HG03097 (cell line): ENCODE results near the gene STK38L.

Source experiments
- ATAC-seq: cut with Tn5 transposase; IDR thresholded peaks from one replicate; pipeline ENCODE4 v1.9.1; 2021; ENCODE audit not compliant: unreplicated experiment, low FRiP score

The STK38L gene

GRCh38 chr12:27340971-27341370 lies 96.9 kb downstream of the STK38L start:
- no peak for ATAC-seq

DNA sequence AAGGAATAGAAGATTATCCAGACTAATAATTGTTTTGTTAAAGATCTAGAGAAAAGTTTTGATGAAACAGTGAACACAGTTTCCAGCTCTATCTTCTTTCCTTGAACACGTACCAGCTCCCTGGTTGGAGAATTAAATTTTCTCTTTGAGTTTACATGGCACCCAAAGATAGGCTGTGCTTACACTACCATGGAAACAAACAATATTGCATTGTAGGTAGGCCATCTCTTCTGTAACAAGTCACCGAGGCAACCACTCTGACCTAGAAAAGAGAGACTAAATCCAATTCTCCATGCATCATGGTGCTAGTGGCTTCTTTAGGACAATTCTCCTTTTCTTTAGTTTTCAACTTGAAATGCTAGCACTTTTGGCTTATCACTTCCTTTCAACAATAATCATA lies 98.5 kb downstream of the STK38L start:
- ATAC-seq: no peak

- no peak for ATAC-seq
These were observed 99.3 kb downstream of the STK38L start for GRCh38 chr12:27343255-27344000.

- no peak for ATAC-seq
These were observed 100.2 kb downstream of the STK38L start for GRCh38 chr12:27344246-27344645.

GRCh38 chr12:27344760-27345159 lies 100.7 kb downstream of the STK38L start:
- ATAC-seq: no peak

GRCh38 chr12:27345376-27345775 lies 101.3 kb downstream of the STK38L start:
- no peak for ATAC-seq

DNA sequence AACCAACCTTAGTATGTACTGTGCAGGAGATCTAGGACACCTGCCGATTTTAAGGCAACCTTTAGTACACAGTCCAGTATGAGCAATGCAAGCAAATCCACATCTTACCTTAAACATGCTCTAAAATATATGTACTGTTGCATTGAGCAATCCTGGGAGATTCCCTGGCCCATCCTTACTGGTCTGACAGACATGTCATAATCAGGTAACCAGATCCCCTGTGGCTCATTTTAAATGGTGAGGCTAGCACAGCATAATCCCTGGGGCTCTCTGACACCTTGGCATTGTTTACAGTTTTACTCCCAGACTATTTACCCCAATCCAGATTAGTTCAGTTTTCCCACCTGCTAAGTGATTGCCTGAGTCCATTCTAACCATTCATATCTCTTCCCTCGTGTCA lies 103.7 kb downstream of the STK38L start:
- ATAC-seq: no peak

DNA sequence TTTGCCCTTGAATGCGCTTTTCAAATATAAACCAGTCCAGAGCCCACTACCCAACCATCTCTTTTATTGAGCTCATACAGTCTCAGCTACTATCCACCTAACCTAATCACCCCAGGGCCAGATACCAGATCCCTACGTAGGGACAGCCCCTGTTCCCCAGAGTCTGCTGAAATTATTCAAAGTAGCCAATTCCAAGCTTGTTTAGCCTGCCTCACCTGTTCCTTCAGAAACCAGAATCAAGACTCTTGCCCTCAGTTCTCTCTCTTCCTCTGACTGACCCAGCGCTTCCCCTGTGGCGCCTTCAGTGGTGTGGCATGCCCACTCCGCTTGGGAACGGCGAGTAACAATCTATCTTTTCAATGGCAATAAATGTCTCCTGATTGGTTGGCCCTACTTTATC lies 107.4 kb downstream of the STK38L start:
- no peak for ATAC-seq

GRCh38 chr12:27355486-27355885 lies 111.4 kb downstream of the STK38L start:
- ATAC-seq: no peak

DNA sequence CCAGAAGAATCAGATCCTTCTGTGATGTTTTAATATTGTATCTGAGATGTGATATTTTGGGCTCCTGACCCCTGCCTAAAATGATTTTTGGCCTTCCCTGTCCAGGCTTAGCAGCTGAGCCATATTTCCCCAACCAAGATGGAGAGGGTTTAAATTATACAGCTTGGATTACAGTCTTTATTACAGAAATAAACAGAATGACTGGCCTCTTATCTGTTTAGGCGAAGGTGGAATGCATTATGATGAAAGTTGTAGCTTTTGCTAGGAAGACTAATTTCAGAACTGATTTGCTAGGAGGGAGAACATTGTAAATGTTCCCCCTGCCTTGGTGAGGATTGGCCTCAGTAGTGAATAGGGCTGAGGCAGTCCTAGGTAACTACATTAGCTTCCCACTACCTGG lies 111.9 kb downstream of the STK38L start:
- no peak for ATAC-seq

DNA sequence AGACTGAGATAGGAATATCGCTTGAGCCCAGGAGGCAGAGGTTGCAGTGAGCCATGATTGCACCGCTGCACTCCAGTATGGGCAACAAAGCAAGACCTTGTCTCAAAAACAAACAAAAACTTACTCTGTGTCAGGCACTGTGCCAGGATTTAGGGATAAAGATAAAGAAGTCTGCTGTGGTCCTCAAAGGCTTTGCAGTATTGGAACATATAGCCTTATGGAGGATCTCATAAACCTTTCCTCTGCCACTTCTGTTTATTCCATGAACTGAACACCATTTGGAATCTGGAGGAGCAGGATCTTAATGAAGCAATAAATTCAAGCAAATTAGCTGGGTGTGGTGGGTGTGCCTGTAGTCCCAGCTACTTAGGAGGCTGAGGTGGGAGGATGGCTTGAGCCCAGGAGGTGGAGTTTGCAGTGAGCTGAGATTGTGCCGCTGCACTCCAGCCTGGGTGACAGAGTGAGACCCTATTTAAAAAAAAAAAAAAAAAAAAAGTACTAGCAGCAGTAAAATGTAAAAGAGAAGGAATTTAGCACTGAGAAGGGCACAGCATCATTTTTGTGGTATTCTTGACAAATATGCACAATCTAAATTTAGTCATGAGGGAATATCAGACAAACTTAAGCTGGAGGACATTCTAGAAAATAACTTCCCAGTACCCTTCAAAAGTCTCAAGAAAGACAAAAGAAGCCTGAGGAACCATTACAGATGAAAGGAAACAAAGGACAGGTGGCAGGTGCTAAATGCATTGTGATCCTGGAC lies 115.7 kb downstream of the STK38L start:
- no peak for ATAC-seq

GRCh38 chr12:27361372-27361771 lies 117.3 kb downstream of the STK38L start:
- ATAC-seq: no peak

DNA sequence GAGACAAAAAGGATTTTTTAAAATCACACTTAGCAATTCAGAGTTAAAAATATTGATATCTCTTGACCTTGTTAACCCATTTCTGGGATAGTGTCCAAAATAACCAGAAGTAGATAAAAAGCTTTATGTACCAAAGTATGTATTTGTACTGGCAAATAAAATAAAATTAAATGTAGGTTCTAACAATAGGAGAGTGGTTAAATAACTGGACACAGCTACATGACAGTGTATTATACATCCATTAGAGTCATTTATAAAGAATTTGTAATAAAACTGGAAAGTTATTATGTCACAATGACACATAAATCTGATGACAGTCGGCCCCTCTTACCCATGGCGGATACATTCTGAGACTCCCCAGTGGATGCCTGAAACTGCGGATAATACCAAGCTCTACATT lies 122.5 kb downstream of the STK38L start:
- ATAC-seq: no peak

DNA sequence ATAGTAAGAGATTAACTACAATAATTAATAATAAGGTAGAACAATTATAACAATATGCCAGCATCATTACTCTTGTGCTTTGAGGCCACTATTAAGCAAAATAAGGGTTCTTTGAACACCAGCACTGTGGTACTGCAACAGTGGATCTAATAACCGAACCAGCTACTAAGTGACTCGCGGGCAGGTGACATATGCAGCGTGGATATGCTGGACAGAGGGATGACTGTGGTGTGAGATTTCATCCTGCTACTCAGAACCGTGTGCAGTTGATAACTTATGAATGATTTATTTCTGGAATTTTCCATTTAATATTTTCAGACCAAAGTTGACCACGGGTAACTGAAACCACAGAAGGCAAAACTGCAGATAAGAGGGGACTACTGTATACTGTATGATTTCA lies 123.0 kb downstream of the STK38L start:
- no peak for ATAC-seq
